Loucy (cell line): Measurements from ENCODE around the gene IRF2BPL.

Source experiments
- H2AFZ ChIP-seq: fragments of 200-600 bp; sonication (generic); 2 replicates; pipeline ENCODE4 v1.6.0; 2016; ENCODE audit warnings: antibody characterized with exemption, mild to moderate bottlenecking, low read length, moderate library complexity
- H3F3A ChIP-seq: fragments of 200-600 bp; 2 replicates; pipeline ENCODE4 v1.6.0; 2016; ENCODE audit warnings: antibody characterized with exemption, low read depth, mild to moderate bottlenecking
- H3K27me3 ChIP-seq: fragments of 200-600 bp; sonication (generic); 2 replicates; pipeline ENCODE4 v1.6.1; 2014; ENCODE audit warnings: low read length, mild to moderate bottlenecking; ENCODE audit not compliant: insufficient read depth, poor library complexity, severe bottlenecking
- H3K36me3 ChIP-seq: fragments of 200-600 bp; sonication (generic); 2 replicates; pipeline ENCODE4 v1.6.1; 2016; ENCODE audit warnings: low read length; ENCODE audit not compliant: insufficient read depth
- H3K4me1 ChIP-seq: fragments of 200-600 bp; sonication (generic); 2 replicates; pipeline ENCODE4 v1.5.1; 2014; ENCODE audit warnings: low read length, mild to moderate bottlenecking; ENCODE audit not compliant: insufficient read depth, poor library complexity, severe bottlenecking
- H3K4me2 ChIP-seq: fragments of 200-600 bp; sonication (generic); 2 replicates; pipeline ENCODE4 v1.6.0; 2014; ENCODE audit warnings: antibody characterized with exemption, low read length, low read depth, mild to moderate bottlenecking; ENCODE audit not compliant: poor library complexity, severe bottlenecking
- H3K4me3 ChIP-seq: fragments of 200-600 bp; sonication (generic); 2 replicates; pipeline ENCODE4 v1.5.1; 2014; ENCODE audit warnings: low read length, mild to moderate bottlenecking, mixed read lengths; ENCODE audit not compliant: poor library complexity, severe bottlenecking
- H3K79me2 ChIP-seq: fragments of 200-600 bp; sonication (generic); 2 replicates; pipeline ENCODE4 v1.6.1; 2014; ENCODE audit warnings: low read length; ENCODE audit not compliant: insufficient read depth
- H3K9ac ChIP-seq: fragments of 200-600 bp; sonication (generic); 2 replicates; pipeline ENCODE4 v1.6.0; 2014; ENCODE audit warnings: mild to moderate bottlenecking, low read depth, low read length, moderate library complexity; ENCODE audit not compliant: poor library complexity, severe bottlenecking
- H3K9me2 ChIP-seq: fragments of 200-600 bp; sonication (generic); replicated peaks from 2 replicates; pipeline ENCODE4 v1.6.1; 2016; ENCODE audit warnings: low read depth, low read length, mixed read lengths
- H3K9me3 ChIP-seq: fragments of 200-600 bp; sonication (generic); 2 replicates; pipeline ENCODE4 v1.6.1; 2014; ENCODE audit warnings: mild to moderate bottlenecking, antibody characterized with exemption, low read length, low read depth; ENCODE audit not compliant: insufficient read depth
- H4K20me1 ChIP-seq: fragments of 200-600 bp; sonication (generic); 2 replicates; pipeline ENCODE4 v1.6.0; 2014; ENCODE audit warnings: antibody characterized with exemption, low read length, mild to moderate bottlenecking; ENCODE audit not compliant: insufficient read depth, poor library complexity, severe bottlenecking
- EZH2phosphoT487 ChIP-seq: fragments of 200-600 bp; IDR thresholded peaks from 2 replicates; pipeline ENCODE4 v1.6.1; 2018; ENCODE audit warnings: antibody characterized with exemption, mild to moderate bottlenecking, moderate library complexity, borderline replicate concordance
- TF ChIP-seq, protein P1 (sequence below): fragments of 200-600 bp; sonication (generic); conservative IDR thresholded peaks from 2 replicates; pipeline ENCODE4 v1.5.1; 2014; ENCODE audit warnings: mild to moderate bottlenecking, antibody characterized with exemption, low read length

Gene IRF2BPL

DNA sequence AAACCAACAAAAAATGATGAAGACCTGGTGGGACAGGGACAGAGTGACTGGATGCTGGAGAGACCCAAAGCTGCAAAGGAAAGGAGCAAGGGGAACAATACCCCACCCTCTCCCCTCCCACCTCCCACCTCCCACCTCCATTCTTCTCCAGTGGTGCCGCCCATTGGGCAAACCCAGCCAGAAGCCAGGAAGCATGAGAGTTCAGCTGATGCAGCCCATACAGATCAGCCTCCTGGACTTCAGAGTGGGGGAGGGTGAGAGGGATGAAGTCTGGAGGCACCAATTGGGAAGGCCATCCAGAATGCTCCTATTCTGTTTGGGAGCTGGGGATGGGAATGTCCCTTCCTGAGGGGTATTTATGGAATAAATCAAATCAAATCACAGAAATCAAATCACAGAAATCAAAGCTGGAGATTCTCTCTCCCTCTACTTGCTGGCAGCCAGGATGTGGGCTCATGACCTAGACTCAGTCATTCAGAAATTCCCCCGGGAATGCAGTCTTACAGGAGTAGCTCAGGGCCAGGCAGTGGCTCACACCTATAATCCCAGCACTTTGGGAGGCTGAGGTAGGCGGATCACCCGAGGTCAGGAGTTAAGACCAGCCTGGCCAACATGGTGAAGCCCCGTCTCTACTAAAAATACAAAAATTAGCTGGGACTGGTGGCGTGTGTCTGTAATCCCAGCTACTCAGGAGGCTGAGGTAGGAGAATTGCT is 31.1 kb downstream of the IRF2BPL start:
- Histone ChIP-seq H3K9me2 (no peaks in the 10 kb centered on the region), H3K36me3 (no peaks in the 10 kb centered on the region), H3F3A (0 out of 2 replicates have a peak, but pooled peaks cover 3% of the 10 kb centered on the region), H3K9ac (no peak overlapping the region), H3K4me1 (peaks cover 53% of the 10 kb centered on the region), H3K9me3 (no peaks in the 10 kb centered on the region), H2AFZ (no peak overlapping the region), H3K4me2 (no peak overlapping the region), H4K20me1 (no peaks in the 10 kb centered on the region), H3K27me3 (no peaks in the 10 kb centered on the region), H3K79me2 (no peaks in the 10 kb centered on the region), H3K4me3 (no peak overlapping the region)
- no peak for TF ChIP-seq EZH2phosphoT487
- TF ChIP-seq, protein P1, sequence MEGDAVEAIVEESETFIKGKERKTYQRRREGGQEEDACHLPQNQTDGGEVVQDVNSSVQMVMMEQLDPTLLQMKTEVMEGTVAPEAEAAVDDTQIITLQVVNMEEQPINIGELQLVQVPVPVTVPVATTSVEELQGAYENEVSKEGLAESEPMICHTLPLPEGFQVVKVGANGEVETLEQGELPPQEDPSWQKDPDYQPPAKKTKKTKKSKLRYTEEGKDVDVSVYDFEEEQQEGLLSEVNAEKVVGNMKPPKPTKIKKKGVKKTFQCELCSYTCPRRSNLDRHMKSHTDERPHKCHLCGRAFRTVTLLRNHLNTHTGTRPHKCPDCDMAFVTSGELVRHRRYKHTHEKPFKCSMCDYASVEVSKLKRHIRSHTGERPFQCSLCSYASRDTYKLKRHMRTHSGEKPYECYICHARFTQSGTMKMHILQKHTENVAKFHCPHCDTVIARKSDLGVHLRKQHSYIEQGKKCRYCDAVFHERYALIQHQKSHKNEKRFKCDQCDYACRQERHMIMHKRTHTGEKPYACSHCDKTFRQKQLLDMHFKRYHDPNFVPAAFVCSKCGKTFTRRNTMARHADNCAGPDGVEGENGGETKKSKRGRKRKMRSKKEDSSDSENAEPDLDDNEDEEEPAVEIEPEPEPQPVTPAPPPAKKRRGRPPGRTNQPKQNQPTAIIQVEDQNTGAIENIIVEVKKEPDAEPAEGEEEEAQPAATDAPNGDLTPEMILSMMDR = no peak

DNA sequence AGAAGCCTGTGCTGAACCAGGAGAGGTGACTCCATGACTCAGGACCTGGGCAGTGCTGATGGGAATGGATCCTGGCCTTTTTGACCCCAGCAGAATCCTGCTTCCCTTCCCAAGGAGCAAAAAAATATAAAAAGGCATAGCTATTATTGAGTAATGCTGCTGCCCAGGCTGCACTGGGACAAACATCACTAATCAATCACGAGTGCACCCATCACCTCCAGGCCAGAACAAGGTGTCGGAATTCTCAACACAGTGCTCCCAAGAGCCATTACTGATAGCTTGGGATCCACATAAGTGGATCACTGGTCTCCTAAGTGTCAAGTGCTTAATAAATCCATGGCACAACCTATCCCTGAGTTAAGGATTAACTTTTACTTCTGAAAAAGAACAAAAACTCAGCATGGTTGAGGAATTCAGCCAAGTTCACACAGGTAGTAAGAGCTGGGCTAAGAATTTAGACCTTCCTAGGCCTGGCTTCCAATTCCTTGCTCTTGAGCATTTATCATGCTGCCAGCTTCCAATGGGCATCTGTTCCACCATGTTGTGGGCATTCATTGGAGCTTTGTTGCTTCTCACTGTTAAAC is 31.9 kb downstream of the IRF2BPL start:
- no peaks in the 10 kb centered on the region for H3K9me3 ChIP-seq
- no peak for TF ChIP-seq EZH2phosphoT487
- TF ChIP-seq, protein P1 = no peak
- no peak overlapping the region for H3K4me2 ChIP-seq
- H3K36me3 ChIP-seq = no peaks in the 10 kb centered on the region
- no peak overlapping the region for H3K4me3 ChIP-seq
- 0 out of 2 replicates have a peak, but pooled peaks cover 6% of the 10 kb centered on the region for H3F3A ChIP-seq
- H3K9ac ChIP-seq = no peak overlapping the region
- H2AFZ ChIP-seq = no peak overlapping the region
- H3K79me2 ChIP-seq = no peaks in the 10 kb centered on the region
- H3K9me2 ChIP-seq = no peaks in the 10 kb centered on the region
- H3K4me1 ChIP-seq = peaks cover 49% of the 10 kb centered on the region
- H3K27me3 ChIP-seq = no peaks in the 10 kb centered on the region
- H4K20me1 ChIP-seq = no peaks in the 10 kb centered on the region

DNA sequence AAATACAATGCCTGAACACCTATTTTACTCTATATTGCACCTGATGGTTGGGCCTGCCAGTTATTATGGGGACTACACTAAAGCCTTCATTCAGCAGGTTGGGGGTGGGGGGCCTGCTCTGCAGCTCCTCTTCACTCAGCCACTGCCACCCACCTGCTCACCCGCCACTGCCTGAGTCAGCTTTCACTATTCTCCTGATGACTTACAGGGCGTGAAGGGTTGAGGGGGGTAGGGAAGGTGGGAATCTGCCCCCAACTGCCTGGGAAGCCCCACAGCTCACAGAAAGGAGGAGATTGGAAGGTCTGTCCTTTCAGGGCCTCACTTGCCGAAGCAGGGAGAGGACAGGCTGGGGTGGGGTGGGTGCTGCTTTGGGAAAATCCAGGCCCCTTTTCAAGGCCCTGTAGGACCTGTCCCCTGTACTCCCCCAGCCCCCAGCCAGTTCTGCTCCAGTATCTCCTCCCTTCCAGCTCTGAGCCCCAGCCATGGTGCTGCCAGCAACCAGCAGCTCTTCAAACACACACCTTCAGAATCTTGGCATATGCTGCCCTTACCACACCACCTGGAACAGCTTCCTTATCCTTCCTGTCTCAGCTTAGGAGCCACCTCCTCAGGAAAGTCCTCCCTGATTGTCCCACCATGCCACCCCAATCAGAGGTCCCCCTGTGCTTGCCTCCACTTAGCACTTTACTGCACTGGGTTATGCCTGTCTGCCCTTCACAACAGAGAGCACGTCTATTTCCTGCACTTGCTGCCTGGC is 33.1 kb downstream of the IRF2BPL start:
- no peaks in the 10 kb centered on the region for H3K9me3 ChIP-seq
- H3K4me1 ChIP-seq = peaks cover 38% of the 10 kb centered on the region
- no peaks in the 10 kb centered on the region for H4K20me1 ChIP-seq
- no peaks in the 10 kb centered on the region for H3K9me2 ChIP-seq
- H2AFZ ChIP-seq = no peak overlapping the region
- no peak overlapping the region for H3K9ac ChIP-seq
- TF ChIP-seq, protein P1 = no peak
- H3K36me3 ChIP-seq = no peaks in the 10 kb centered on the region
- H3K4me3 ChIP-seq = no peak overlapping the region
- no peak overlapping the region for H3K4me2 ChIP-seq
- no peaks in the 10 kb centered on the region for H3K27me3 ChIP-seq
- H3K79me2 ChIP-seq = no peaks in the 10 kb centered on the region
- H3F3A ChIP-seq = 0 out of 2 replicates have a peak, but pooled peaks cover 3% of the 10 kb centered on the region
